Measurements from ENCODE around the gene LMBR1L. TPM values are rescaled to one million over a fixed set of nuclear protein-coding genes. Genes with fewer than 3 reads are reported as not detected.

The LMBR1L gene
- total RNA-seq, 1 experiment from 2014 or later: 55.1 TPM

- H3K79me2 ChIP-seq (ENCODE audit: insufficient read depth, low read length): peaks cover 33% of the 10 kb centered on the region
- no peaks in the 10 kb centered on the region for H3K9me3 Mint-ChIP-seq
These were observed 49.4 kb downstream of the LMBR1L start for GRCh38 chr12:49061157-49061650.

More at GRCh38 chr12:49061157-49061650, 49.4 kb downstream of the LMBR1L start:
- no peak overlapping the region for H2AK5ac ChIP-seq (ENCODE audit: insufficient read length, low read length)
- Mint-ChIP-seq H3K27me3 (ENCODE audit: low read depth) (no peaks in the 10 kb centered on the region; the same call in 1 of the 2 replicates), H3K4me3 (peak overlapping the region; percentile 94 to 97), H3K4me1 (peaks cover 42 to 50% of the 10 kb centered on the region in 2 experiments), H3K27ac (peak overlapping the region; percentile 84 to 99 (median 99)), H3K36me3 (ENCODE audit: insufficient read depth in 1 of 3, low read depth in 3 of 3) (peaks cover 0 to 3% (median 3%) of the 10 kb centered on the region in 3 experiments; a peak in 3 of 7 replicates)
- peak overlapping the region; percentile 70 for H3K9ac ChIP-seq (ENCODE audit: extremely low read depth, insufficient read length, low read length)
- no peak overlapping the region for H2BK120ac ChIP-seq (ENCODE audit: low read depth, low read length, poor library complexity, severe bottlenecking)
- H3K23ac ChIP-seq (ENCODE audit: insufficient read length, low read depth, low read length): no peak overlapping the region
- H4K20me1 ChIP-seq (ENCODE audit: control insufficient read depth, insufficient read depth, insufficient read length): no peaks in the 10 kb centered on the region
- H3K4me2 ChIP-seq (ENCODE audit: insufficient read depth, insufficient read length, low read length): peak overlapping the region; percentile 85
- no peaks in the 10 kb centered on the region for H3K9me3 ChIP-seq (ENCODE audit: control insufficient read depth, low read depth, low read length)
- no peak overlapping the region for H3K27ac ChIP-seq (ENCODE audit: insufficient read length, low read depth, low read length)
- peaks cover 24% of the 10 kb centered on the region for H3K23me2 ChIP-seq (ENCODE audit: insufficient read length, low read depth, low read length, poor library complexity, severe bottlenecking)
- H4K5ac ChIP-seq (ENCODE audit: insufficient read length, low read depth, low read length): no peak overlapping the region
- no peak overlapping the region for H2AFZ ChIP-seq (ENCODE audit: low read length)
- peaks cover 10% of the 10 kb centered on the region for H3K4me1 ChIP-seq (ENCODE audit: insufficient read depth, low read length)
- no peak overlapping the region for H3K4ac ChIP-seq (ENCODE audit: low read depth, low read length)
- H2BK12ac ChIP-seq (ENCODE audit: insufficient read length, low read depth, low read length): no peak overlapping the region
- H2BK5ac ChIP-seq (ENCODE audit: insufficient read length, low read length): no peak overlapping the region
- H4K8ac ChIP-seq (replicated peaks; ENCODE audit: insufficient read length, low read depth, low read length): no peak overlapping the region
- WGBS (ENCODE audit: extremely low coverage, insufficient read length, low lambda C conversion rate): no CpG with 5 or more reads among the region's 16 CpGs
- H2BK15ac ChIP-seq (ENCODE audit: low read depth, low read length): no peak overlapping the region
- peaks cover 15% of the 10 kb centered on the region for H3K79me1 ChIP-seq (ENCODE audit: insufficient read depth, low read depth, low read length, poor library complexity, severe bottlenecking)
- no peak for DNase-seq
- H4K91ac ChIP-seq (ENCODE audit: insufficient read length, low read depth, low read length): no peak overlapping the region
- H3K14ac ChIP-seq (ENCODE audit: insufficient read depth, low read length): no peak overlapping the region
- no peak for TF ChIP-seq CTCF (conservative IDR thresholded peaks at IDR 0.05)
- H3K56ac ChIP-seq (ENCODE audit: insufficient read length, low read depth, low read length): no peak overlapping the region
- H3T11ph ChIP-seq (ENCODE audit: low read length): no peak overlapping the region
- H3K27me3 ChIP-seq (ENCODE audit: insufficient read depth, low read length): no peaks in the 10 kb centered on the region
- H3K18ac ChIP-seq (ENCODE audit: insufficient read length, low read depth, low read length): no peak overlapping the region
- H2BK20ac ChIP-seq (ENCODE audit: low read depth, low read length, poor library complexity, severe bottlenecking): no peak overlapping the region

Measured in H9 (cell line).